ENCODE data around the gene ANKMY2.

DNA sequence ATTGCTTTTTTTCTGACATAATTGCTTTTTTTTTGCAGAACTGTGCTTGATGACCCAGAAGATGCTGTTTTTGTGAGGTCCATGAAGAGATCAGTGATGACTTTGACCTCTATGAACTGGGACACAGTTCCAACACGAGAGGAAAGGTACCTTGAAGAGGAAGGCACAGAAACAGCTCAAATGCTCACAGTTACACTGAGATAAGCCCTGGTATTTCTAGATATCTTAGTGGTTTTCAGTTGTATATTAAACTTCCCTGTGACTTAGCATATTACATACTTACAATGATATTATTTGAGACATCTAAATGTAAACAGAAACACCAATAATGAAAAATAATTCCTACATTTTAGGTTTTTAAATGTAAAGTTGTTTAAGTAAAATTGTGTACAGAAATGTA lies 64.3 kb downstream of the ANKMY2 start:
- TF ChIP-seq CTCF (IDR thresholded peaks at IDR 0.05; ENCODE audit: low read depth, low read length, poor library complexity, severe bottlenecking) = no peak
- no peak for TF ChIP-seq EZH2phosphoT487 (IDR thresholded peaks at IDR 0.05; ENCODE audit: borderline replicate concordance, low read length)

Data from DOHH2 (cell line).